Neural cell (in vitro differentiated cells): Measurements from ENCODE around the gene RPL27A. TPM values are rescaled to one million over a fixed set of nuclear protein-coding genes. Genes with fewer than 3 reads are reported as not detected.
A peak's percentile ranks its signal among the peaks of the same experiment; 100 is the strongest.

Source experiments
- H2AFZ ChIP-seq: fragments of 200-600, 300-800 bp; sonication (generic), shearing (Covaris generic); 2 replicates; pipeline ENCODE4 v1.6.0; 2014; ENCODE audit warnings: low read depth, mild to moderate bottlenecking, antibody characterized with exemption, low read length, moderate library complexity
- H3F3A ChIP-seq: fragments of 200-600 bp; shearing (Covaris generic); 2 replicates; pipeline ENCODE4 v1.6.1; 2016; ENCODE audit warnings: mild to moderate bottlenecking, moderate library complexity, mixed read lengths, antibody characterized with exemption, low read length; ENCODE audit not compliant: insufficient read depth, poor library complexity, severe bottlenecking
- H3K27ac ChIP-seq: fragments of 200-600, 300-800 bp; sonication (generic), shearing (Covaris generic); 2 replicates; pipeline ENCODE4 v1.5.1; 2014; ENCODE audit warnings: mild to moderate bottlenecking, low read length, moderate library complexity
- H3K27me3 ChIP-seq: fragments of 300-800, 200-600 bp; sonication (generic), shearing (Covaris generic); 2 replicates; pipeline ENCODE4 v1.6.0; 2014; ENCODE audit warnings: mild to moderate bottlenecking, low read depth, low read length, moderate library complexity; ENCODE audit not compliant: insufficient read depth
- H3K36me3 ChIP-seq: fragments of 300-800, 200-600 bp; sonication (generic), shearing (Covaris generic); 2 replicates; pipeline ENCODE4 v1.5.1; 2014; ENCODE audit warnings: mild to moderate bottlenecking, antibody characterized with exemption, low read length, moderate library complexity; ENCODE audit not compliant: insufficient read depth
- H3K4me2 ChIP-seq: fragments of 300-800, 200-600 bp; sonication (generic), shearing (Covaris generic); 2 replicates; pipeline ENCODE4 v1.6.0; 2014; ENCODE audit warnings: mild to moderate bottlenecking, low read length
- H3K4me3 ChIP-seq: fragments of 300-800, 200-600 bp; sonication (generic), shearing (Covaris generic); 2 replicates; pipeline ENCODE4 v1.5.1; 2014; ENCODE audit warnings: mild to moderate bottlenecking, low read length, moderate library complexity
- H3K79me2 ChIP-seq: fragments of 200-600 bp; shearing (Covaris generic); replicated peaks from 2 replicates; pipeline ENCODE4 v1.6.0; 2014; ENCODE audit warnings: mild to moderate bottlenecking, low read length, moderate library complexity; ENCODE audit not compliant: insufficient read depth
- H3K9ac ChIP-seq: fragments of 300-800, 200-600 bp; sonication (generic), shearing (Covaris generic); 2 replicates; pipeline ENCODE4 v1.6.1; 2016; ENCODE audit warnings: mild to moderate bottlenecking, low read length, mixed read lengths
- H3K9me2 ChIP-seq: fragments of 200-600 bp; shearing (Covaris generic); 2 replicates; pipeline ENCODE4 v1.6.1; 2016; ENCODE audit warnings: mild to moderate bottlenecking, low read length, mixed read lengths; ENCODE audit not compliant: insufficient read depth
- H3K9me3 ChIP-seq: fragments of 200-600, 300-800 bp; sonication (generic), shearing (Covaris generic); 2 replicates; pipeline ENCODE4 v1.6.1; 2016; ENCODE audit warnings: mild to moderate bottlenecking, mixed run types, low read length, moderate library complexity, mixed read lengths
- H4K20me1 ChIP-seq: fragments of 200-600 bp; shearing (Covaris generic); 2 replicates; pipeline ENCODE4 v1.6.1; 2016; ENCODE audit warnings: mild to moderate bottlenecking, mixed run types; ENCODE audit not compliant: insufficient read depth
- CTCF ChIP-seq: fragments of 450-650 bp; IDR thresholded peaks from 2 replicates; pipeline ENCODE4 v1.5.1; 2014; ENCODE audit warnings: antibody characterized with exemption, mild to moderate bottlenecking, moderate library complexity; ENCODE audit not compliant: poor library complexity, severe bottlenecking
- EP300 ChIP-seq: fragments of 450-650 bp; conservative IDR thresholded peaks from 2 replicates; pipeline ENCODE4 v1.6.1; 2014; ENCODE audit warnings: antibody characterized with exemption, mild to moderate bottlenecking, moderate library complexity; ENCODE audit not compliant: poor library complexity, severe bottlenecking
- EZH2 ChIP-seq: fragments of 200-600, 300-800 bp; shearing (Covaris generic), sonication (generic); IDR thresholded peaks from 2 replicates; pipeline ENCODE4 v1.6.1; 2014; ENCODE audit warnings: antibody characterized with exemption, low read length, borderline replicate concordance, mild to moderate bottlenecking; ENCODE audit not compliant: insufficient read depth, poor library complexity, severe bottlenecking
- MXI1 ChIP-seq: fragments of 450-650 bp; conservative IDR thresholded peaks from 2 replicates; pipeline ENCODE4 v1.6.1; 2014; ENCODE audit warnings: antibody characterized with exemption, mild to moderate bottlenecking; ENCODE audit not compliant: poor library complexity, severe bottlenecking
- POLR2AphosphoS5 ChIP-seq: IDR thresholded peaks from 2 replicates; pipeline ENCODE4 v1.6.1; 2012
- RAD21 ChIP-seq: fragments of 450-650 bp; conservative IDR thresholded peaks from 2 replicates; pipeline ENCODE4 v1.6.1; 2014; ENCODE audit warnings: antibody characterized with exemption, mild to moderate bottlenecking, moderate library complexity
- SMC3 ChIP-seq: fragments of 450-650 bp; conservative IDR thresholded peaks from 2 replicates; pipeline ENCODE4 v1.6.1; 2014; ENCODE audit warnings: antibody characterized with exemption, mild to moderate bottlenecking, moderate library complexity; ENCODE audit not compliant: poor library complexity
- TAF1 ChIP-seq: IDR thresholded peaks from 2 replicates; pipeline ENCODE4 v1.6.1; 2012; ENCODE audit warnings: low read depth
- polyA plus RNA-seq: library from polyadenylated mRNA; depleted of rRNA; stranded (reverse); fragments of >200 nt; gene quantifications from 2 replicates; pipeline ENCODE4 v1.2.3, GENCODE V29; 2014
- TF ChIP-seq, protein P1 (sequence below): IDR thresholded peaks from 2 replicates; pipeline ENCODE4 v1.6.1; 2012; ENCODE audit warnings: borderline replicate concordance

RPL27A gene
- polyA plus RNA-seq, 1 donor from 2014 or later, result 700 TPM

DNA sequence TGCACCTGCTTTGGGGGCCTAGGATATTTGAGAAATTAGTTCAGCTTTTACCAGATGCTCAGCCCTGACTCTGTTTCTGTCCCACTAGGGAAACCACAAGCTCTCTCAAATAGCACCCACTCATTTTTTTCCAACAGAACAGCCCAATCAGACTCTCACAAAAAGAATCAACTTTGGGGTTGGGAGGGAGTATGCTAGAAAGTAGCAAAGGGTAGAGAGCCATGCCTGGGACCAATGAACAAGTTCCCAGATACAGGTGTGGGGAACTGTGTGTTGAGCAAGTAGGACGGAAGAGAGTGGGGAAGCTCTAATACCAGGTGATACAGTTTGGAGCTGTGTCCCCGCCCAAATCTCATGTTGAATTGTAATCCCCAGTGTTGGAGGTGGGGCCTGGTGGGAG is 41.3 kb upstream of the RPL27A start:
- Histone ChIP-seq H2AFZ (no peak overlapping the region), H3K9me3 (no peaks in the 10 kb centered on the region), H3K27ac (no peak overlapping the region), H3K9ac (no peak overlapping the region), H3K9me2 (no peaks in the 10 kb centered on the region), H3F3A (no peaks in the 10 kb centered on the region), H3K79me2 (no peaks in the 10 kb centered on the region), H3K36me3 (no peaks in the 10 kb centered on the region), H4K20me1 (no peaks in the 10 kb centered on the region), H3K4me2 (no peak overlapping the region), H3K4me3 (no peak overlapping the region), H3K27me3 (no peaks in the 10 kb centered on the region)
- TF ChIP-seq EZH2 (no peak), MXI1 (no peak), RAD21 (no peak), POLR2AphosphoS5 (no peak), CTCF (no peak), EP300 (no peak), TAF1 (no peak), SMC3 (no peak)
- TF ChIP-seq, protein P1, sequence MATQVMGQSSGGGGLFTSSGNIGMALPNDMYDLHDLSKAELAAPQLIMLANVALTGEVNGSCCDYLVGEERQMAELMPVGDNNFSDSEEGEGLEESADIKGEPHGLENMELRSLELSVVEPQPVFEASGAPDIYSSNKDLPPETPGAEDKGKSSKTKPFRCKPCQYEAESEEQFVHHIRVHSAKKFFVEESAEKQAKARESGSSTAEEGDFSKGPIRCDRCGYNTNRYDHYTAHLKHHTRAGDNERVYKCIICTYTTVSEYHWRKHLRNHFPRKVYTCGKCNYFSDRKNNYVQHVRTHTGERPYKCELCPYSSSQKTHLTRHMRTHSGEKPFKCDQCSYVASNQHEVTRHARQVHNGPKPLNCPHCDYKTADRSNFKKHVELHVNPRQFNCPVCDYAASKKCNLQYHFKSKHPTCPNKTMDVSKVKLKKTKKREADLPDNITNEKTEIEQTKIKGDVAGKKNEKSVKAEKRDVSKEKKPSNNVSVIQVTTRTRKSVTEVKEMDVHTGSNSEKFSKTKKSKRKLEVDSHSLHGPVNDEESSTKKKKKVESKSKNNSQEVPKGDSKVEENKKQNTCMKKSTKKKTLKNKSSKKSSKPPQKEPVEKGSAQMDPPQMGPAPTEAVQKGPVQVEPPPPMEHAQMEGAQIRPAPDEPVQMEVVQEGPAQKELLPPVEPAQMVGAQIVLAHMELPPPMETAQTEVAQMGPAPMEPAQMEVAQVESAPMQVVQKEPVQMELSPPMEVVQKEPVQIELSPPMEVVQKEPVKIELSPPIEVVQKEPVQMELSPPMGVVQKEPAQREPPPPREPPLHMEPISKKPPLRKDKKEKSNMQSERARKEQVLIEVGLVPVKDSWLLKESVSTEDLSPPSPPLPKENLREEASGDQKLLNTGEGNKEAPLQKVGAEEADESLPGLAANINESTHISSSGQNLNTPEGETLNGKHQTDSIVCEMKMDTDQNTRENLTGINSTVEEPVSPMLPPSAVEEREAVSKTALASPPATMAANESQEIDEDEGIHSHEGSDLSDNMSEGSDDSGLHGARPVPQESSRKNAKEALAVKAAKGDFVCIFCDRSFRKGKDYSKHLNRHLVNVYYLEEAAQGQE, result no peak

DNA sequence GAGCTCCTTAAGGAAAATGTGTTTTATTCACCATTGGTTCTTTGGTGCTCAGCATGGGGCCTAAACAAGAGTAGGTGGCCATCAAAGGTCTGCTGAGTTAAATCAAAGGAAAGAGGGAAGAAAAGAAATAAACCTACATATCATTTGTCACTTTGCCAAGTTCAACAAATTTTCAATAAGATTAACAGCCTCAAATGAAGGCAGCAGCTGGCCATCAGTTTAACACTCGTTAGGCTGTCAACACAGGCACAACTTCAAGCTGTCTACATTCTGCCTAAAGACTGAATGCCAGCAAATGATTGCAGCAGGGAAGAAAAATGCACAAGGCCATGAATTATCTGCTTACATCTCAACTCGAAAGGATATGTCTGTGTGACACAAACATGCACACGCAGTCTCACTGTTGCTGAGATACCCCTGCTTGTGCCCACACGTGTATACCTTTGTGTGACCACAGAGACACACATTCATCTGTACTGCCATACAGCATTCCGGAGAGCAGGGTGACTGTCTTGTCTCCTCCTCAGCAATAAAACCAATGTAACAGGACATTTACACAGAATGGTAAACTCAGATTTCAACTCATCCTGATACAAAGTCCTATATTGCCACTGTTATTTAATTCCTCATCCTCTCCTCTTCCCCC is 40.3 kb upstream of the RPL27A start:
- Histone ChIP-seq H3K9me3 (no peaks in the 10 kb centered on the region), H3K36me3 (no peaks in the 10 kb centered on the region), H3K27me3 (no peaks in the 10 kb centered on the region), H3F3A (no peaks in the 10 kb centered on the region), H3K9me2 (no peaks in the 10 kb centered on the region), H3K79me2 (no peaks in the 10 kb centered on the region), H3K4me2 (no peak overlapping the region), H3K4me3 (no peak overlapping the region), H2AFZ (no peak overlapping the region), H3K27ac (no peak overlapping the region), H3K9ac (peak overlapping the region; percentile 26), H4K20me1 (no peaks in the 10 kb centered on the region)
- TF ChIP-seq POLR2AphosphoS5, result no peak
